ENCODE results near the gene WDR36.

WDR36 gene

GRCh38 chr5:111106320-111106948, 14.3 kb downstream of the WDR36 start:
- no peak for DNase-seq

GRCh38 chr5:111107371-111107770, 15.2 kb downstream of the WDR36 start:
- DNase-seq = no peak

GRCh38 chr5:111111956-111112355, 19.8 kb downstream of the WDR36 start:
- no peak for DNase-seq

- DNase-seq = no peak
These were observed 21.5 kb downstream of the WDR36 start for GRCh38 chr5:111113678-111114077.

GRCh38 chr5:111115229-111115628, 23.1 kb downstream of the WDR36 start:
- DNase-seq = no peak

- no peak for DNase-seq
These were observed 24.4 kb downstream of the WDR36 start for GRCh38 chr5:111116550-111116949.

GRCh38 chr5:111117136-111117535, 25.0 kb downstream of the WDR36 start:
- no peak for DNase-seq

- DNase-seq = no peak
These were observed 27.1 kb downstream of the WDR36 start for GRCh38 chr5:111119221-111119620.

GRCh38 chr5:111119856-111120255, 27.7 kb downstream of the WDR36 start:
- DNase-seq = no peak

- DNase-seq = no peak
These were observed 28.8 kb downstream of the WDR36 start for GRCh38 chr5:111120911-111121310.

GRCh38 chr5:111121926-111122325, 29.8 kb downstream of the WDR36 start:
- DNase-seq = no peak

GRCh38 chr5:111122398-111122797, 30.2 kb downstream of the WDR36 start:
- DNase-seq = no peak

- no peak for DNase-seq
These were observed 32.6 kb downstream of the WDR36 start for GRCh38 chr5:111124793-111125192.

GRCh38 chr5:111126896-111127295, 34.7 kb downstream of the WDR36 start:
- no peak for DNase-seq

- DNase-seq = no peak
These were observed 35.5 kb downstream of the WDR36 start for GRCh38 chr5:111127453-111128195.

GRCh38 chr5:111129938-111130337, 37.8 kb downstream of the WDR36 start:
- DNase-seq = no peak

GRCh38 chr5:111131356-111131755, 39.2 kb downstream of the WDR36 start:
- DNase-seq = no peak

GRCh38 chr5:111132076-111132475, 39.9 kb downstream of the WDR36 start:
- peak in 1 of 2 donors; percentile 8 for DNase-seq

- DNase-seq = no peak
These were observed 40.7 kb downstream of the WDR36 start for GRCh38 chr5:111132731-111133435.

GRCh38 chr5:111133436-111133751, 41.2 kb downstream of the WDR36 start:
- DNase-seq = no peak

GRCh38 chr5:111134087-111134486, 41.9 kb downstream of the WDR36 start:
- no peak for DNase-seq

GRCh38 chr5:111134864-111135263, 42.7 kb downstream of the WDR36 start:
- DNase-seq = no peak

GRCh38 chr5:111135363-111135762, 43.2 kb downstream of the WDR36 start:
- no peak for DNase-seq

GRCh38 chr5:111135946-111136345, 43.8 kb downstream of the WDR36 start:
- no peak for DNase-seq
